Measurements from ENCODE around the gene EGLN1. TPM values are rescaled to one million over a fixed set of nuclear protein-coding genes. Genes with fewer than 3 reads are reported as not detected.

Gene EGLN1
- total RNA-seq, 1 experiment from 2014 or later = 27.1 TPM

- CTCF ChIA-PET = no interaction called here
- no peaks in the 10 kb centered on the region for H3K27me3 ChIP-seq (ENCODE audit: insufficient read depth, low read length)
- 0 out of 4 replicates have a peak, but pooled peaks cover 0 to 4% of the 10 kb centered on the region in 2 experiments for H3K36me3 ChIP-seq (ENCODE audit: control insufficient read depth in 1 of 2, insufficient read depth in 2 of 2, low read length in 2 of 2)
- H3K9me3 ChIP-seq (ENCODE audit: control insufficient read depth in 1 of 2, insufficient read depth in 1 of 2, low read depth in 1 of 2, low read length in 2 of 2) = no peaks in the 10 kb centered on the region
- POLR2A ChIA-PET = no interaction called here
- no peak overlapping the region for H3K9ac ChIP-seq (ENCODE audit: low read length)
- ATAC-seq (no peak), DNase-seq (ENCODE audit: low read depth, low spot score) (no peak)
- intact Hi-C loops (cut with micrococcal nuclease) = no loop called here
- H2AFZ ChIP-seq (ENCODE audit: low read depth, low read length, poor library complexity, severe bottlenecking) = no peak overlapping the region
- RAD21 ChIA-PET (ENCODE audit: low non-redundant PET in 1 of 2, low total read pairs in 2 of 2, uncharacterized antibody in 2 of 2, unreplicated experiment in 2 of 2) = no interaction called here
- H3K79me2 ChIP-seq (ENCODE audit: insufficient read depth, low read length) = peaks cover 99% of the 10 kb centered on the region
- no TSS peak for BruUV-seq (replicated peaks)
- H3K4me3 ChIP-seq (replicated peaks in 1 of 2; ENCODE audit: low read depth in 1 of 2, low read length in 2 of 2) = no peak overlapping the region
- TF ChIP-seq SP1 (IDR thresholded peaks at IDR 0.05; ENCODE audit: low read depth) (no peak), ZBTB33 (IDR thresholded peaks at IDR 0.05; ENCODE audit: extremely low read depth, insufficient replicate concordance, low read length) (no peak), ATF3 (IDR thresholded peaks at IDR 0.05) (no peak), CTCF (IDR thresholded peaks at IDR 0.05 in 2 of 3, conservative IDR thresholded peaks at IDR 0.05 in 1 of 3; ENCODE audit: borderline replicate concordance in 1 of 3, insufficient read depth in 1 of 3, low read depth in 2 of 3, low read length in 2 of 3) (no peak), ZNF274 (IDR thresholded peaks at IDR 0.05; ENCODE audit: low read depth, low read length) (no peak), EZH2 (IDR thresholded peaks at IDR 0.05) (no peak), JUND (IDR thresholded peaks at IDR 0.05) (no peak), YY1 (IDR thresholded peaks at IDR 0.05; ENCODE audit: extremely low read depth, insufficient replicate concordance, low read depth, low read length) (no peak)
- peaks cover 19 to 33% of the 10 kb centered on the region in 2 experiments for H3K4me1 ChIP-seq (ENCODE audit: control insufficient read depth in 1 of 2, insufficient read depth in 2 of 2, low read length in 2 of 2)
- no peak overlapping the region for H3K4me2 ChIP-seq (ENCODE audit: low read length)
- H3K27ac ChIP-seq (ENCODE audit: low read depth, low read length) = no peak overlapping the region
- H3K9me2 ChIP-seq (ENCODE audit: insufficient read depth) = no peaks in the 10 kb centered on the region
- H4K20me1 ChIP-seq (ENCODE audit: insufficient read depth) = peaks cover 6% of the 10 kb centered on the region; the same call in 1 of the 2 replicates
Measured at GRCh38 chr1:231404318-231404717, 17.8 kb downstream of the EGLN1 start.

All from HCT116 (cell line).